ENCODE data around the gene PLCB4. TPM values are rescaled to one million over a fixed set of nuclear protein-coding genes. Genes with fewer than 3 reads are reported as not detected.
A peak's percentile ranks its signal among the peaks of the same experiment; 100 is the strongest.

PLCB4 gene
- total and polyA plus RNA-seq, 2 experiments from 2014 or later, result 6.5 to 16.1 TPM

- TF ChIP-seq REST (IDR thresholded peaks at IDR 0.05; ENCODE audit: unreplicated experiment) (no peak), NANOG (IDR thresholded peaks at IDR 0.05; ENCODE audit: borderline replicate concordance) (no peak), ZNF462 (CRISPR knock-in tag; IDR thresholded peaks at IDR 0.05) (no peak), JUNB (IDR thresholded peaks at IDR 0.05; ENCODE audit: unreplicated experiment) (no peak), ZNF114 (CRISPR knock-in tag; IDR thresholded peaks at IDR 0.05) (no peak), STAT1 (IDR thresholded peaks at IDR 0.05; ENCODE audit: unreplicated experiment) (no peak)
Measured at GRCh38 chr20:9122571-9122970, 53.7 kb downstream of the PLCB4 start (continued).

GRCh38 chr20:9126527-9126926 is 57.6 kb downstream of the PLCB4 start:
- ATAC-seq (no peak), DNase-seq (ENCODE audit: low spot score) (no peak)
- H3K9me2 ChIP-seq (ENCODE audit: insufficient read depth), result peaks cover 10% of the 10 kb centered on the region; the same call in 1 of the 2 replicates
- H3K36me3 ChIP-seq (ENCODE audit: insufficient read depth), result peaks cover 4% of the 10 kb centered on the region; the same call in 1 of the 2 replicates
- H3K4me3 ChIP-seq, result no peak overlapping the region
- Mint-ChIP-seq H3K36me3 (ENCODE audit: low read depth) (no peaks in the 10 kb centered on the region), H3K9me3 (no peaks in the 10 kb centered on the region; the same call in 2 of the 3 replicates), H3K4me1 (no peaks in the 10 kb centered on the region), H3K27me3 (ENCODE audit: insufficient read depth, low read depth, poor library complexity) (no peaks in the 10 kb centered on the region), H3K4me3 (no peak overlapping the region), H3K27ac (0 out of 2 replicates have a peak overlapping the region, but pooled peaks have one; percentile 16)
- no peaks in the 10 kb centered on the region for H3K4me1 ChIP-seq (ENCODE audit: insufficient read depth)
- no peaks in the 10 kb centered on the region for H3F3A ChIP-seq (replicated peaks; ENCODE audit: low read depth)
- H2AFZ ChIP-seq, result no peak overlapping the region
- H3K79me2 ChIP-seq (replicated peaks; ENCODE audit: insufficient read depth), result 0 out of 2 replicates have a peak, but pooled peaks cover 4% of the 10 kb centered on the region
- no peak overlapping the region for H3K4me2 ChIP-seq
- H3K27me3 ChIP-seq (ENCODE audit: insufficient read depth), result no peaks in the 10 kb centered on the region
- H3K27ac ChIP-seq (ENCODE audit: low read depth), result no peak overlapping the region
- H4K20me1 ChIP-seq (replicated peaks; ENCODE audit: insufficient read depth), result no peaks in the 10 kb centered on the region; the same call in 1 of the 2 replicates
- no peak for TF ChIP-seq ZNF462 (CRISPR knock-in tag; IDR thresholded peaks at IDR 0.05)
- TF ChIP-seq JUNB (IDR thresholded peaks at IDR 0.05; ENCODE audit: unreplicated experiment), result no peak

Data from GM23338 (cell line).